SK-N-SH (cell line): ENCODE measurements around the gene SPTBN5. TPM values are rescaled to one million over a fixed set of nuclear protein-coding genes. Genes with fewer than 3 reads are reported as not detected.

Source experiments
- CTCF ChIA-PET: fragments of 300-600, 350-600 bp; formaldehyde crosslinking; extraction: SDS; loops from one replicate; lab custom pipeline; 2021; lab: Yijun Ruan, JAX
- POLR2A ChIA-PET: fragments of 350-600 bp; sonication (Branson Sonifier 250); formaldehyde crosslinking; extraction: SDS; loops from one replicate; lab custom pipeline; 2020; ENCODE audit warnings: antibody characterized with exemption, inconsistent platforms; lab: Yijun Ruan, JAX
- DNase-seq: peaks from one replicate; pipeline ENCODE4 v3.0.0; 2012
- H2AFZ ChIP-seq: fragments of 200-600 bp; sonication (generic); 2 replicates; pipeline ENCODE4 v1.8.1; 2016; ENCODE audit warnings: antibody characterized with exemption, mild to moderate bottlenecking, low read depth
- H3F3A ChIP-seq: fragments of 200-600 bp; sonication (generic); replicated peaks from 2 replicates; pipeline ENCODE3; 2016; ENCODE audit warnings: antibody characterized with exemption, mild to moderate bottlenecking; ENCODE audit not compliant: insufficient read depth
- H3K27ac ChIP-seq, 2 experiments: fragments of 200-500 bp in 1 of 2; fragments of 200-600 bp in 1 of 2; sonication (Bioruptor generic) in 1 of 2; sonication (generic), shearing (Covaris generic) in 1 of 2; 2 replicates each; pipeline versions ENCODE4 v1.5.1 to v1.6.1; 2014 to 2016; ENCODE audit warnings: low read depth in 2 of 2, inconsistent platforms in 1 of 2, low read length in 1 of 2, mild to moderate bottlenecking in 1 of 2, mixed read lengths in 1 of 2
- H3K27me3 ChIP-seq: fragments of 200-600 bp; sonication (generic), shearing (Covaris generic); 2 replicates; pipeline ENCODE4 v1.6.1; 2016; ENCODE audit warnings: mixed run types; ENCODE audit not compliant: insufficient read depth
- H3K36me3 ChIP-seq, 2 experiments: fragments of 200-500 bp in 1 of 2; fragments of 200-600 bp in 1 of 2; sonication (Bioruptor generic) in 1 of 2; sonication (generic) in 1 of 2; replicated peaks in 1 of 2; 2 replicates each; pipeline versions ENCODE3 to v1.5.1; 2014 to 2016; ENCODE audit warnings: low read length in 1 of 2, mild to moderate bottlenecking in 1 of 2; ENCODE audit not compliant: insufficient read depth in 2 of 2, control insufficient read depth in 1 of 2
- H3K4me1 ChIP-seq, 2 experiments: fragments of 200-500 bp in 1 of 2; fragments of 200-600 bp in 1 of 2; sonication (Bioruptor generic) in 1 of 2; sonication (generic), shearing (Covaris generic) in 1 of 2; 2 replicates each; pipeline versions ENCODE4 v1.5.1 to v1.6.1; 2014 to 2016; ENCODE audit warnings: low read depth in 1 of 2, low read length in 1 of 2, mixed run types in 1 of 2; ENCODE audit not compliant: insufficient read depth in 2 of 2, control insufficient read depth in 1 of 2
- H3K4me2 ChIP-seq: fragments of 200-600 bp; sonication (generic), shearing (Covaris generic); 2 replicates; pipeline ENCODE4 v1.6.1; 2017; ENCODE audit warnings: mixed run types
- H3K4me3 ChIP-seq, 2 experiments: fragments of 200-500 bp in 1 of 2; fragments of 200-600 bp in 1 of 2; sonication (Bioruptor generic) in 1 of 2; sonication (generic), shearing (Covaris generic) in 1 of 2; 2 replicates each; pipeline versions ENCODE4 v1.5.1 to v1.8.1; 2014 to 2016; ENCODE audit warnings: low read depth in 2 of 2, inconsistent platforms in 1 of 2, low read length in 1 of 2, mild to moderate bottlenecking in 1 of 2, mixed read lengths in 1 of 2, moderate library complexity in 1 of 2
- H3K79me2 ChIP-seq: fragments of 200-600 bp; sonication (generic); 2 replicates; pipeline ENCODE4 v1.8.1; 2017; ENCODE audit warnings: mild to moderate bottlenecking; ENCODE audit not compliant: insufficient read depth
- H3K9ac ChIP-seq: fragments of 200-600 bp; sonication (generic); 2 replicates; pipeline ENCODE4 v1.6.1; 2017; ENCODE audit warnings: mixed run types
- H3K9me2 ChIP-seq: fragments of 200-600 bp; sonication (generic); 2 replicates; pipeline ENCODE4 v1.6.1; 2017; ENCODE audit warnings: mixed run types
- H3K9me3 ChIP-seq: fragments of 200-600 bp; sonication (generic); 2 replicates; pipeline ENCODE4 v1.6.1; 2017; ENCODE audit warnings: mixed run types, mild to moderate bottlenecking, moderate library complexity
- H4K20me1 ChIP-seq: fragments of 200-600 bp; sonication (generic); 2 replicates; pipeline ENCODE4 v1.6.1; 2017; ENCODE audit warnings: mild to moderate bottlenecking, mixed run types; ENCODE audit not compliant: insufficient read depth
- ELF1 ChIP-seq: IDR thresholded peaks from 2 replicates; pipeline ENCODE4 v1.4.0; 2012
- EZH2phosphoT487 ChIP-seq: fragments of 200-600 bp; sonication (generic); IDR thresholded peaks from 2 replicates; pipeline ENCODE4 v1.6.1; 2017; ENCODE audit warnings: low read depth, mixed run types, mild to moderate bottlenecking, antibody characterized with exemption, moderate library complexity, borderline replicate concordance
- FOXJ3 ChIP-seq: sonication (generic); formaldehyde crosslinking; IDR thresholded peaks from 2 replicates; pipeline ENCODE4 v1.5.1; 2020; ENCODE audit warnings: mild to moderate bottlenecking, missing genetic modification reagents
- GABPA ChIP-seq: IDR thresholded peaks from 2 replicates; pipeline ENCODE4 v1.4.0; 2012; ENCODE audit warnings: low read depth, mild to moderate bottlenecking
- IRF3 ChIP-seq: fragments of 150-350 bp; IDR thresholded peaks from 2 replicates; pipeline ENCODE4 v1.6.1; 2016; ENCODE audit warnings: mild to moderate bottlenecking, low read depth, low read length
- MEF2A ChIP-seq: IDR thresholded peaks from 2 replicates; pipeline ENCODE4 v1.4.0; 2012; ENCODE audit warnings: low read depth, borderline replicate concordance
- NRF1 ChIP-seq: IDR thresholded peaks from 2 replicates; pipeline ENCODE4 v1.6.1; 2012; ENCODE audit warnings: low read depth, mild to moderate bottlenecking, low read length
- POLR2AphosphoS5 ChIP-seq: IDR thresholded peaks from 2 replicates; pipeline ENCODE4 v1.6.1; 2012; ENCODE audit warnings: low read depth, low read length
- RAD21 ChIP-seq: IDR thresholded peaks from 2 replicates; pipeline ENCODE4 v1.6.1; 2012; ENCODE audit warnings: mild to moderate bottlenecking, low read length
- RXRA ChIP-seq: IDR thresholded peaks from 2 replicates; pipeline ENCODE4 v1.4.0; 2012; ENCODE audit warnings: low read depth, mild to moderate bottlenecking, borderline replicate concordance
- SMC3 ChIP-seq: IDR thresholded peaks from 2 replicates; pipeline ENCODE4 v1.6.1; 2012; ENCODE audit warnings: low read depth, low read length, improper control_type of control experiment
- USF1 ChIP-seq: IDR thresholded peaks from 2 replicates; pipeline ENCODE4 v1.4.0; 2012; ENCODE audit warnings: low read depth, borderline replicate concordance
- WGBS: methylation state at CpG from one replicate; pipeline ENCODE4 v1.1.6; 2017; ENCODE audit warnings: low lambda C conversion rate; 5-methylcytosine and 5-hydroxymethylcytosine counted together
- polyA plus RNA-seq, 3 experiments: library from polyadenylated mRNA; depleted of rRNA; stranded (reverse); fragments of >200 nt; gene quantifications; 2 replicates each; pipeline ENCODE4 v1.2.3, GENCODE V29; 2012
- small RNA-seq, 7 experiments: library from RNA; depleted of rRNA; stranded (forward); fragments of <200 nt; gene quantifications; one replicate each; pipeline ENCODE3, GENCODE V24; 2012

Gene SPTBN5
- polyA plus RNA-seq, 1 of the 3 experiments (the other 2 are of a cell fraction) = 0.23 TPM

GRCh38 chr15:41798607-41799487, 95.0 kb downstream of the SPTBN5 start:
- Histone ChIP-seq H3K79me2 (peaks cover 23% of the 10 kb centered on the region), H3K4me2 (no peak overlapping the region; the same call in 1 of the 2 replicates), H3K36me3 (peaks cover 0 to 15% of the 10 kb centered on the region in 2 experiments), H2AFZ (no peak overlapping the region), H3F3A (peaks cover 11% of the 10 kb centered on the region), H3K4me1 (peaks cover 17 to 30% of the 10 kb centered on the region in 2 experiments; a peak in 3 of 4 replicates), H4K20me1 (no peaks in the 10 kb centered on the region), H3K27me3 (no peaks in the 10 kb centered on the region), H3K9me3 (no peaks in the 10 kb centered on the region), H3K9ac (no peak overlapping the region), H3K4me3 (no peak overlapping the region), H3K27ac (no peak overlapping the region), H3K9me2 (no peaks in the 10 kb centered on the region)
- ChIA-PET POLR2A (no interaction called here), CTCF (interaction anchor here (0.8 to 6.4 kb wide), 2 partner anchors 13 to 26 kb away, joined by 3 to 36 read pairs; no protein-coding TSS in a partner anchor)
- no peak for DNase-seq
- no peak for TF ChIP-seq FOXJ3 (CRISPR knock-in tag)
- no peak for TF ChIP-seq USF1
- TF ChIP-seq ELF1 = no peak
- no peak for TF ChIP-seq IRF3
- no peak for TF ChIP-seq RAD21
- no peak for TF ChIP-seq NRF1
- TF ChIP-seq MEF2A = no peak
- no peak for TF ChIP-seq RXRA
- TF ChIP-seq GABPA = no peak
- no peak for TF ChIP-seq POLR2AphosphoS5
- TF ChIP-seq SMC3 = no peak
- no peak for TF ChIP-seq EZH2phosphoT487
- WGBS = 82% methylated on average over 9 of the region's 9 CpGs

Small RNA genes lying within 50 kb of the gene (small RNA-seq; reads per million reads assigned to genes)
- gene JMJD7-PLA2G4B = 0 to 1.0 (median 0) reads per million in 7 experiments
- 0 reads per million in 7 experiments for gene MIR4310
- 0 reads per million in 7 experiments for gene RNA5SP393

Other genes starting within 250 kb of the SPTBN5 start
- gene MGA, start 233.6 kb downstream of the SPTBN5 start, polyA plus RNA-seq (2012; rRNA removed) = 2.3 and 2.9 TPM in 2 replicates
- gene MAPKBP1, start 119.6 kb downstream of the SPTBN5 start, polyA plus RNA-seq (2012; rRNA removed) = 5.2 and 6.7 TPM in 2 replicates
- gene JMJD7, start 66.0 kb downstream of the SPTBN5 start, polyA plus RNA-seq (2012; rRNA removed) = 6.5 and 6.8 TPM in 2 replicates
- 5.3 and 6.1 TPM in 2 replicates for gene PLA2G4B, start 55.2 kb downstream of the SPTBN5 start, polyA plus RNA-seq (2012; rRNA removed)
- 16.9 and 17.5 TPM in 2 replicates for gene EHD4, start 78.5 kb upstream of the SPTBN5 start, polyA plus RNA-seq (2012; rRNA removed)
- gene PLA2G4E, start 127.0 kb upstream of the SPTBN5 start, polyA plus RNA-seq (2012; rRNA removed) = not detected in 2 replicates
- gene PLA2G4D, start 200.5 kb upstream of the SPTBN5 start, polyA plus RNA-seq (2012; rRNA removed) = not detected in 2 replicates